Central memory CD8-positive, alpha-beta T cell (primary cell): ENCODE data around the gene POFUT1.
"Not testable (repeated sequence)": the region's sequence is repeated elsewhere in the genome, so short reads cannot be mapped to it uniquely, and the experiment has no call there.

ENCODE experiments used
- ATAC-seq: fragments of 150-1000 bp; cut with Tn5 transposase; replicated peaks from 2 replicates; pipeline ENCODE4 v1.10.0; 2022; ENCODE audit warnings: mild to moderate bottlenecking, moderate FRiP score, moderate number of reproducible peaks; ENCODE audit not compliant: poor library complexity, severe bottlenecking; ENCODE audit errors: extremely low read depth
- DNase-seq, 2 donors: peaks; one replicate each; pipeline ENCODE4 v3.0.0; 2021; ENCODE audit warnings: low spot score in 2 of 2
- H3K27ac Mint-ChIP-seq: one replicate; pipeline ENCODE4 v1.8.0; 2022; ENCODE audit warnings: low read depth, mild to moderate bottlenecking, moderate library complexity, mixed read lengths
- H3K27me3 Mint-ChIP-seq: one replicate; pipeline ENCODE4 v1.8.0; 2022; ENCODE audit warnings: mixed read lengths
- H3K36me3 Mint-ChIP-seq: one replicate; pipeline ENCODE4 v1.8.0; 2022; ENCODE audit warnings: mild to moderate bottlenecking, moderate library complexity, mixed read lengths; ENCODE audit not compliant: insufficient read depth
- H3K4me1 Mint-ChIP-seq: one replicate; pipeline ENCODE4 v1.8.0; 2022; ENCODE audit warnings: mixed read lengths
- H3K4me3 Mint-ChIP-seq: one replicate; pipeline ENCODE4 v1.8.0; 2022; ENCODE audit warnings: mild to moderate bottlenecking, moderate library complexity, mixed read lengths
- H3K9me3 Mint-ChIP-seq: one replicate; pipeline ENCODE4 v1.8.0; 2022; ENCODE audit warnings: mixed read lengths

Gene POFUT1

DNA sequence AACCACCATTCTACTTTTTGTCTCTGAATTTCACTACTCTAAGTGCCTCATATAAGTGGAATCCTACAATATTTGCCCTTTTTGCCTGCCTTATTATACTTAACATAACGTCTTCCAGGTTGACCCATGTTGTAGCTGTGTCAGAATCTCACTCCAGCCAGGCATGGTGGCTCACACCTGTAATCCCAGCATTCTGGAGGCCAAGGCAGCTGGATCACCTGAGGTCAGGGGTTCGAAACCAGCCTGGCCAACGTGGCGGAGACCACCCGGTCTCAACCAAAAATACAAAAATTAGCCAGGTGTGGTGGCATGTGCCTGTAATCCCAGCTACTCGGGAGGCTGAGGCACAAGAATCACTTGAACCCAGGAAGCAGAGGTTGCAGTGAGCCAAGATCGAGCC lies 30.0 kb upstream of the POFUT1 start:
- DNase-seq, H3K27me3 Mint-ChIP-seq, H3K27ac Mint-ChIP-seq, H3K4me1 Mint-ChIP-seq, H3K4me3 Mint-ChIP-seq, H3K9me3 Mint-ChIP-seq, ATAC-seq, H3K36me3 Mint-ChIP-seq: not testable (repeated sequence)

DNA sequence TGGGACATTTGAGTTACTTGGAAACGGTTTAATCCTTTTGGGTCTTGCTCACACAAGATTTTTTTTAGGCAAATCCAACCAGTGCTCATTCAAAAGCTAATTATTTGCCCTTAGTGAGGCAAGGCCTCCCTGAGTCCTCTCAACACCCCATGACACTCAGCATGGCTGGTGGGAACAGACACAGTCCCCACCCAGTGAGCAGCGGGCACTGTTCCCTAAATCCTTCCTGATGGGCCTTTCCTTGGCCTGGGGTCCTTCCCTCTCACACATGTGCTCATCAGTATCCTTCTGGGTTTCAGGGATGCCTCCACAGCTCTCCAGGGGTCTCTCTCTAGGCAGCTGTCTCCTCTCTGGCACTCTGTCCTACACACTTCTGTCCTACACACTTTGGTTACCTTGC lies 28.2 kb upstream of the POFUT1 start:
- Mint-ChIP-seq H3K4me3 (no peak overlapping the region), H3K4me1 (peaks cover 5% of the 10 kb centered on the region), H3K9me3 (no peaks in the 10 kb centered on the region), H3K27me3 (no peaks in the 10 kb centered on the region), H3K27ac (no peak overlapping the region), H3K36me3 (peaks cover 4% of the 10 kb centered on the region)
- ATAC-seq (no peak), DNase-seq (no peak)

DNA sequence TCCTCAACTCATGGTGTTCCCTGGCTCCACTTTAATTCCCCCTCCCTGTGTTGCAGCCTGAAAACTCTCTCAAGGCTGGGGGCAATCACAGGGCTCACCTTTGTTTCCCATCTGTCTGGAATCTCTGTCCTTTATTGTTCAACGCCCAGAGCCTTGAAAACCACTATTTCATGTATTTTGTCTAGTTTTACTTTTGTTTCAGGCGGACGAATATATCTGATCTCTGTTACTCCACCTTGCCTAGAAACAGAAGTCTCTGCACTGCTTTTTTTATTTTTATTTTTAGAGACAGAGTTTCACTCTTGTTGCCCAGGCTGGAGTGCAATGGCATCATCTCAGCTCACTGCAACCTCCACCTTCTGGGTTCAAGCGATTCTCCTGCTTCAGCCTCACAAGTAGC lies 27.7 kb upstream of the POFUT1 start:
- H3K27ac Mint-ChIP-seq: no peak overlapping the region
- H3K4me3 Mint-ChIP-seq: no peak overlapping the region
- peaks cover 4% of the 10 kb centered on the region for H3K36me3 Mint-ChIP-seq
- DNase-seq (no peak), ATAC-seq (no peak)
- H3K4me1 Mint-ChIP-seq: peaks cover 5% of the 10 kb centered on the region
- H3K27me3 Mint-ChIP-seq: no peaks in the 10 kb centered on the region
- H3K9me3 Mint-ChIP-seq: no peaks in the 10 kb centered on the region

DNA sequence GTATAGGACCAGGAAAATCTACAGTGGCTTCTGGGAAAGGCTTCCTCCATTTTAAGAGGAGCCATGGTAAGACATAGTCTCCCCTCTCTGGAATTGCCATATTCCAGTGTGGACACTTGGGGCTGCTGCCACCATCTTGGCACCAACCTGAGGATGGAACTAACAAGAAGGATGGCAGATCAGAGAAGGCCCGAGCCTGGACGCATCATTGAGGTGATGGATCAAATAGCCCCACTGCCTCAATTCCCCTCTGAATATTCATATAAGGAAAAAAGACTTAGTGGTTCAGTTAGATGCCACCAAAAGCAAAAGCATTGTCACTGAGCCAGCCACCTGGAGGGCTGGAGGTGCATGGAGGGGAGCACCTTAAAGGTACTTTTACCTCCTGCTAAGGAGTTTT lies 26.1 kb upstream of the POFUT1 start:
- Mint-ChIP-seq H3K4me1 (peaks cover 5% of the 10 kb centered on the region), H3K36me3 (peaks cover 4% of the 10 kb centered on the region), H3K4me3 (no peak overlapping the region), H3K9me3 (no peaks in the 10 kb centered on the region), H3K27ac (no peak overlapping the region), H3K27me3 (no peaks in the 10 kb centered on the region)
- ATAC-seq (no peak), DNase-seq (no peak)

DNA sequence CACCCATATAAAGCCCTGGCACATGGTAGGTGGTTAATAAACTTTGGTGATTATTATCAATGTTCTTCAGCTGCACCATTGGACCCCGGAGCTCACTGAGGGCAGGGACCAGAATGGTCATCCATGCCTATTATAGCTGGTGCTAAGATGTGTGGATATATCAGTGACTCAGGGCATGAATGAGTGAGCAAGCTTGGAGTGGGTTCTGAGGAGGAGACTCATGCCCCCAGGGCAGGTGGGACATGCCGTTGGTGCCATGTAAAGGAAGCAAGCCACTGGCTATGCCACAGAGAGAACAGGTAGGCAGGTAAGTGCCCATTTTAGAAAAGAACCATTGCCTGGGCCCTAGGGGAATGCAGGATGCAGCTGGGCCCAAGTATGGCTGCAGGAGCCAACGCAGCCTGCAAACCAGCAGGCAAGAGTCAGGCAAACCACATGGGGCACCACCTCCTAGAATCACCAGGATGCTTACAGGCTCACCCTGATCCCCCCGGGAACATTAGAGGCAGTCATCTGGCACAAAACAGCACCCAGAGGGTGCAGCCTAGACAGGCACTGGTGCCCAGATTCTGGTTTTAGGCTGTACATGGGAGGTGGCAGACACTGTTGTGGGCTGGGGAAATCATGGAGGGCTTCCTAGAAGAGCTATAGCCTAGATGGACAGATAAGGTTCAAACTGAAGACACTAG lies 23.6 kb upstream of the POFUT1 start:
- no peaks in the 10 kb centered on the region for H3K9me3 Mint-ChIP-seq
- DNase-seq (no peak), ATAC-seq (no peak)
- H3K27me3 Mint-ChIP-seq: no peaks in the 10 kb centered on the region
- no peak overlapping the region for H3K27ac Mint-ChIP-seq
- peaks cover 4% of the 10 kb centered on the region for H3K36me3 Mint-ChIP-seq
- no peak overlapping the region for H3K4me3 Mint-ChIP-seq
- no peaks in the 10 kb centered on the region for H3K4me1 Mint-ChIP-seq

DNA sequence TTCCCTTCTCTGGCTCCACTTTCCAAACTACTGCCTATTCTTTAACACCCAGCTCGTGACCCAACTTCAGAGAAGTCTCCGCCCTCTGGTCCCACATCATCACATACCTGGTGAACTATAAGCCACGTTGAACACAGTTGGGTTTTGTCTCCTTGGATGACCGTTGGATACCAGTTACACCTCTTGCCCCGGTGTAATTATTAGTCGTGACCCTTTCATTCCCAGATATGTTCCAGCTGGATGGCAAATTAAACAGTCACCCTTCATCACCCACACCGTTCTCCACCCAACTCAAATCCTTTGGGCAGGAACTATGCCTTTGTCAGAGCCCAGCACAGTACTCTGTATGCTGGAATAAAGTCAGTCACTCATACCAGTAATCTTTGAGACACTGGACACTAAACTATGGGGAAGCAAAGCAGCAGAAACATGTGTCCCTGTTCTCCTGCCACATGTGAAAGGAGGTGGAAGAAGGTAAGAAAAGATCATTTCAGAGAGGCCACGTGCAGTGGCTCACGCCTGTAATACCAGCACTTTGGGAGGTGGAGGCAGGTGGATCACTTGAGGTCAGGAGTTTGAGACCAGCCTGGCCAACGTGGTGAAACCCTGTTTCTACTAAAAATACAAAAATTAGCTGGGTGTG lies 22.6 kb upstream of the POFUT1 start:
- ATAC-seq (no peak), DNase-seq (no peak)
- no peak overlapping the region for H3K4me3 Mint-ChIP-seq
- no peaks in the 10 kb centered on the region for H3K4me1 Mint-ChIP-seq
- no peak overlapping the region for H3K27ac Mint-ChIP-seq
- H3K9me3 Mint-ChIP-seq: no peaks in the 10 kb centered on the region
- H3K36me3 Mint-ChIP-seq: peaks cover 3% of the 10 kb centered on the region
- no peaks in the 10 kb centered on the region for H3K27me3 Mint-ChIP-seq

DNA sequence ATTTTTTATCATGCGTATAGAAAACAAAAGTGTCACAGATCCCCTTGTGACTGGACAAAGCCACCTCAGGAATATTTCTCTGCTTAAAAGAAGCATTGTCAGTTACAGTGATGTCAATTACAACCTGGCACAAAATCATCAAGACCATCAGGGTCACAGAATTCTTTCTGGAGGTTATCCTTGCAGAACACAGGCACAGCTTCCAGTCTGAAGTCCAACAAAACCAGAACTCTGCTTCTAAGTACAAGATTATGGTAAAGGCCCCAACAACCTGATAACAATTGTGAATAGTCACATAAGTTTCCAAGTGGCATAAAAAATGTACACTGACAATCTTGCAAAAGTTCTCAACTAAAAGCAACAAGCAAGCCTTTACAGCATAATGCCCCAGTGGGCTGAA lies 21.2 kb upstream of the POFUT1 start:
- Mint-ChIP-seq H3K36me3 (peaks cover 2% of the 10 kb centered on the region), H3K27ac (no peak overlapping the region), H3K4me1 (no peaks in the 10 kb centered on the region), H3K4me3 (no peak overlapping the region), H3K9me3 (no peaks in the 10 kb centered on the region), H3K27me3 (no peaks in the 10 kb centered on the region)
- DNase-seq: no peak
- ATAC-seq: no peak

DNA sequence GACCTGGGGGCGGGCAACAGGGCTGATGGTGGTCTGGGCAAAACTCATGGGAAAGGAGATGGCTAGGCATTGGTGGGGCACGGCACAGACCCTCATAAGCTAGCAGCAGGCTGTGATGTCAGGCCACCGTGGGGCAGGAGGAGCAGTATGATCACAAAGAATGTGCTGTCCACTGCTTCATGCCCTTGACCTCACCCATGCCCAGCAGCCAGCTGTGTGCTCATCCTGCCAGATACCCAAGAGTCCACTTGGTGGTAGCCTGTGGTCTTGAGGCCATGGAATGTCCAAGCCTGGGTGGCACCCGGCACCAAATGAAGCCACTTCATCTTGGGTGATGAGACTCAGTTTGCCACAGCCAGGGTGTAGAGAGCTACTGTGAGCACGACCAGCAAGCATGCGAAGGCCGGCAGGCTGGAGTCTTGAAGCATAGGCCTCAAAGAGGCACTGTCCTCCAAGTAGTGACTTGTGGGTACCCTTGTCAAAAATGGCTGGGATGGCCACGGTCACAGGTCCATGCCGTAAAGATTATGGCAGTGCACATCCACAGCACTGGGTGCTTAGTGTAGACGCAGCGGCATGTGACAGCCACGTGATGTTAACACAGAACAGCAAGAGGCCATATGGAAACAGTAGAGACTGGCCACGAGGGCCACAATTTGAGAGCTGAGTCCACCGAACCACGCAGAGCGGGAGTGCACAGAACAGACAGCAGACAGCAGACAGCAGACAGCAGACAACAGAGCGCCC lies 19.1 kb upstream of the POFUT1 start:
- H3K27ac Mint-ChIP-seq: peak overlapping the region; percentile 38
- peaks cover under 1% of the 10 kb centered on the region for H3K4me1 Mint-ChIP-seq

DNA sequence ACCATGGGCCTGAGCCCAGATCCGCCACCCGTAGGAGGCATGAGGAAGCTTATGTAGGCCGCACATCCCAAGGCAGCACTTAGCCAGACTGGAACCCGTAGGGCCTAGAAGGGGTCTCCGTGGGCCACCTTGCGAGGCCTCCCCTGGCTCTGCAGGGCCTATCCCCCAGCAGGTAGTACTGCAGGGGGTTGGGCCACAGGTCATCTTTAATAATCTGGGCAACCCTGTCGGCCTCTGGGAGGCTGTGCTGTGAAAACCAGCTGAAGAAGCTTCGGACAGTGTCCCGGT lies 18.6 kb upstream of the POFUT1 start:
- peaks cover 6% of the 10 kb centered on the region for H3K36me3 Mint-ChIP-seq
- peak overlapping the region; percentile 55 for H3K27ac Mint-ChIP-seq
- peak overlapping the region; percentile 79 for H3K4me3 Mint-ChIP-seq
- ATAC-seq: no peak
- H3K9me3 Mint-ChIP-seq: no peaks in the 10 kb centered on the region
- H3K4me1 Mint-ChIP-seq: peaks cover 6% of the 10 kb centered on the region
- no peaks in the 10 kb centered on the region for H3K27me3 Mint-ChIP-seq
- no peak for DNase-seq

More for the DNA sequence above, 19.1 kb upstream of the POFUT1 start:
- peaks cover 2% of the 10 kb centered on the region for H3K36me3 Mint-ChIP-seq
- H3K27me3 Mint-ChIP-seq: no peaks in the 10 kb centered on the region
- no peaks in the 10 kb centered on the region for H3K9me3 Mint-ChIP-seq
- ATAC-seq: no peak
- DNase-seq: no peak
- peak overlapping the region; percentile 79 for H3K4me3 Mint-ChIP-seq

DNA sequence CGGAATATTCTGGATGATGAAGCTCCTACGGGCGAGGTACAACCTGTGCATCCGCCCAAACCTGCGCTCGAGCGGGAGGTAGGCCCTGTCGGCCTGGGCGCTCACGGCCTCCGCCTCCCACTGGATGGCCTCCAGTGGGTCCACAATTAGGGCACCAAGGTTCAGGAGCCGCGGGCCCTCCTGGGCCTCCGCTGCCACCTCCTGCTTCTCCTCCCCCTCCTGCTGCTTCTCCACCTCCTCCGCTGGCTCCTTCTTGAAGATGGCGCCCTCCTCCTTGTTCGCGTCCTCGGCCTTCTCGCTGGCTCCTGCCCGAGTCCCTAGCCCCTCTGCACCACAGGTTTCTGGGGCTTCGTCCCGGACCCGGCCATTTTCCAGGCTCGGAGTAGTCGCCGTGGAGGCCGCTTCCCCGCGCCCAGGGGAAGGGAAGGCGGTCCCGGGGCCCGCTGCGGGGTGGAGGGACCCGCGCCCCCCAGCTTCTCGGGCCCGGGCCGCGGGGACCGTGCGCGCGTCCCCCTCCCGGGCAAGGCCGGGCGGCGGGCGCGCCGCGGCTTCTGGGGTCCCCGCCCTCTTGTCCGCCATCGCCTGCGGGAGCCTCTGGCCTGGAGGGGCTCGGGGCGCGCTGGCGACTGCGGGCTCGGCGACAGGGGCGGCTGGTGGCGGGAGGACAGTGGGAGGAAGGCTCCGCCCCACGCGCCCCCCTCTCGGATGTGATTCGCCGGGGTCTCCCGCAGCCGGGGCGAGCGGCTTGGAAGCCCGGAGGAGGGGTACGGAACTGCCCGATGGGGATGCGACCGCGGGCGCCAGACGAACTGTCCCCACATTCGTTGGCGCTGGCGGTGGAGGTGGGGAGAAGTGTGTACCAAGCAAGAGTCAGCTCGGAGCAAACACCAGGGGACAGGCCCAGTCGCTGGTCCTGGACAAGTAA lies 17.7 kb upstream of the POFUT1 start:
- DNase-seq: peak; percentile 19 to 23
- Mint-ChIP-seq H3K27ac (peak overlapping the region; percentile 55), H3K4me3 (peak overlapping the region; percentile 79), H3K4me1 (peaks cover 11% of the 10 kb centered on the region), H3K36me3 (peaks cover 8% of the 10 kb centered on the region), H3K9me3 (no peaks in the 10 kb centered on the region), H3K27me3 (no peaks in the 10 kb centered on the region)
- ATAC-seq: peak; percentile 60

DNA sequence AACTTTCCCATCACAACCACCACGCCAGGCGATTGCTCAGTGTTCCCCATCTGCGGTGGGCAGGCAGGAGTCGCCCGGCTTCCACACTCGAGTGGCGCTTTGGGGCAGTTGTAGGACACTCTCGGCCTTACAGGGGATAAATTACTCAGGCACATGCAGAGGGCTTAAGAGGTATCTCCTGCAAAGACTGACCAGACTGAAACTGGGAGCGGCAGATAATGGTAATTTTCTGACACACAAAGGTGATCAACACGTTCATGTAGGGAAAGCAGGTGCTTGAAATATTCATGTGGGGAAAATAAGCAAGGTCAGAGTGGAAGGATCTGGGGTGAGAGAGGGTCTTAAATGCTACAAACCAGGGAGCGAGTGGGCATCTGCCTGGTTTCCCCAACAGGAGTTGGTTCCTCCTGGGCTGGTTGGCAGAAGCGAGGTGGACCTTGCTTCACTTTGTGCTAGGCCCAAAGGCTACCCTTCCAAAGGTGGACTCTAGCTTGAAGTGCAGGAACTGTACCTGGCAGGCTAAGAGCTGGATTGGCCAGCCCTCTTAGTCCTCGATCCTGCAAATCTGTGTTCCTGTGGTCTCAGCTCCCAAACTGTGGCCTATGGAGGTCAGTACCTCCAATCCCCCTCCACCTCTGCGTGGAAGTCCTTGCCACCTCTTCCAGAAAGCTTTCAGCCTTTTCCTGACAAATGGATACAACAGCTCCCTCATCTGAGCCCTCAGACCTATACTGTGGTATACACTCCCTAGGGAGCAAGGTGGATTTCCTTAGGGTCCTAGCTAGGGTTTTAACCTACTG lies 16.9 kb upstream of the POFUT1 start:
- Mint-ChIP-seq H3K4me3 (peak overlapping the region; percentile 79), H3K27me3 (no peaks in the 10 kb centered on the region), H3K9me3 (no peaks in the 10 kb centered on the region), H3K36me3 (peaks cover 10% of the 10 kb centered on the region), H3K27ac (peak overlapping the region; percentile 55), H3K4me1 (peaks cover 11% of the 10 kb centered on the region)
- ATAC-seq (no peak), DNase-seq (no peak)

DNA sequence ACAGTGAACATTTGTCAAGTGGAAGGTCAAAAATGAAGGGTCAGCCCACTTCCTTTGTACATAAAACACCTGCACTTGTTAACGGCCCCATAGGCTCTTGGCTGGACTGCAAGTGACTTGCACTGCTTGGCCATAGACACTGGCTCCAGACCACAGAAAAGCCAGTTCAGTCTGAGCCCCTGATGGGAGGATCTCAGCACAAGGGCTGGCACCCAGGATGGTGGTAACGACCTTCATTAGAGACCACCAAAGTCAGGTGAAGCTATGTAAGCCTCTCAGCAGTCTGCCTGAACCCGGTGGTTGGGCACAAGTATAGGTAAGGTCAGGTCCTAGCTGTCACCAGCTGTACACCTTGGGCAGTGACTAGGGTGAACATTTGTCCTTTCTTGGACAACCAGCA lies 16.3 kb upstream of the POFUT1 start:
- Mint-ChIP-seq H3K36me3 (peaks cover 15% of the 10 kb centered on the region), H3K4me3 (peak overlapping the region; percentile 79), H3K27me3 (no peaks in the 10 kb centered on the region), H3K4me1 (peaks cover 11% of the 10 kb centered on the region), H3K9me3 (no peaks in the 10 kb centered on the region), H3K27ac (no peak overlapping the region)
- ATAC-seq: no peak
- no peak for DNase-seq
